Upper lobe of right lung (tissue), 1 donor: Measurements from ENCODE around the gene SEZ6L2. TPM values are rescaled to one million over a fixed set of nuclear protein-coding genes. Genes with fewer than 3 reads are reported as not detected.

Experiments
- ATAC-seq: fragments of 200-7000 bp; cut with Tn5 transposase; one replicate; pipeline ENCODE4 v1.9.1; 2020; ENCODE audit warnings: mild to moderate bottlenecking, moderate library complexity
- DNase-seq: peaks from one replicate; pipeline ENCODE4 v3.0.0-alpha.2; 2020
- H3K27ac ChIP-seq: fragments of 200-600 bp; one replicate; pipeline ENCODE4 v1.8.0; 2022
- H3K27me3 ChIP-seq: fragments of 200-600 bp; one replicate; pipeline ENCODE4 v1.8.0; 2022; ENCODE audit warnings: mild to moderate bottlenecking
- H3K36me3 ChIP-seq: fragments of 200-600 bp; one replicate; pipeline ENCODE4 v1.8.0; 2022
- H3K4me1 ChIP-seq: fragments of 200-600 bp; one replicate; pipeline ENCODE4 v1.8.0; 2022
- H3K4me3 ChIP-seq: fragments of 200-600 bp; one replicate; pipeline ENCODE4 v1.8.0; 2022; ENCODE audit warnings: mild to moderate bottlenecking
- H3K9me3 ChIP-seq: fragments of 200-600 bp; one replicate; pipeline ENCODE4 v1.8.0; 2022
- intact Hi-C: fragments of 100-400 bp; cut with DNase I; formaldehyde crosslinking; loops from one replicate; pipeline ENCODE4 v1.11.0; 2022
- total RNA-seq: library from RNA; stranded (reverse); fragmentation: NEBNext Ultra II Directional; extraction: Animal tissue kit (Norgen Biotek cat#: 25700); gene quantifications from one replicate; pipeline ENCODE4 v1.2.1, GENCODE V29; 2021
- TF ChIP-seq, protein P1 (sequence below): fragments of 200-600 bp; IDR thresholded peaks from one replicate; pipeline ENCODE4 v1.8.0; 2022; ENCODE audit warnings: antibody characterized with exemption
- donor health status: DM: no; HTN: yes; CAD: no; lungs with severe emphysema.

SEZ6L2 gene
- total RNA-seq, 1 donor from 2014 or later: 11.9 TPM

DNA sequence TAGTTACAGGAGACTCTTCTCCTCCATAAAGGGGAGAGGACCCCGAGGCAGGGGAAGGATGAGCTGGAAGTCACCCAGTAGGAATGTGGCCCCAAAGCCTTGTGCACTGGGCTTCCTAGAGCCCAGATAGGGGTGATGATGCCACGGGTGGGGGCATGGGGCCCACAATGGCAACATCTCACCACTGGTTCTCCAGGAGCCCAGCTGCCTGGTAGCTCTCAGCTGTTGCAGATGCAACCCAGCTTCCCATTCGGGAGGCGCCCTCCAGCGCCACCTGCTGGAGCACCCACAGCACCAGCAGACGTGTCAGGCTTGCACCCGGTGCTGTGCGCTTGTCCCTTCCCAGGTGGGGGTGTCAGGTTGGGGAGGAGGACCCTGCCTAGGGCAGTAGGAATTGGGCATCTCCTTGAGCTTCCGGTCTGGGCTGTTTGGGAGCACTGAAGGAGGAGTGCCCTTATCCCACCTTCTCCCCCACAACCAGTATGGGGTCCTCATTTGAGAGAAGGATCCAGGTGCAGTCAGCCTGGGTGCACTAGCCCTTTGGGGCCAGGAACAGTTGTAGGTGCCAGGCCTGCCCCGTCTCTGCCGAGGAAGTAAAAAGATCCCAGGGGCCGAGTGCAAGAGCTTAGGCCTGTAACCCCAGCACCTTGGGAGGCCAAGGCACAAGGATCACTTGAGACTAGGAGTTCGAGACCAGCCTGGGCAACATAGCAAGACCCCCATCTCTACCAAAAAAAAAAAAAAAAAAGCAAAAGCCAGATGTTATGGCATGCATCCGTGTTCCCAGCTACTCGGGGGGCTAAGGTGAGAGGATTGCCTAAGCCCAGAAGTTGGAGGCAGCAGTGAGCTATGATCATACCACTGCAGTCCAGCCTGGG lies 50.7 kb downstream of the SEZ6L2 start:
- H3K27me3 ChIP-seq: no peaks in the 10 kb centered on the region
- peak overlapping the region; percentile 11 for H3K27ac ChIP-seq
- H3K4me3 ChIP-seq: no peak overlapping the region
- H3K9me3 ChIP-seq: no peaks in the 10 kb centered on the region
- H3K36me3 ChIP-seq: peaks cover 44% of the 10 kb centered on the region
- TF ChIP-seq, protein P1, sequence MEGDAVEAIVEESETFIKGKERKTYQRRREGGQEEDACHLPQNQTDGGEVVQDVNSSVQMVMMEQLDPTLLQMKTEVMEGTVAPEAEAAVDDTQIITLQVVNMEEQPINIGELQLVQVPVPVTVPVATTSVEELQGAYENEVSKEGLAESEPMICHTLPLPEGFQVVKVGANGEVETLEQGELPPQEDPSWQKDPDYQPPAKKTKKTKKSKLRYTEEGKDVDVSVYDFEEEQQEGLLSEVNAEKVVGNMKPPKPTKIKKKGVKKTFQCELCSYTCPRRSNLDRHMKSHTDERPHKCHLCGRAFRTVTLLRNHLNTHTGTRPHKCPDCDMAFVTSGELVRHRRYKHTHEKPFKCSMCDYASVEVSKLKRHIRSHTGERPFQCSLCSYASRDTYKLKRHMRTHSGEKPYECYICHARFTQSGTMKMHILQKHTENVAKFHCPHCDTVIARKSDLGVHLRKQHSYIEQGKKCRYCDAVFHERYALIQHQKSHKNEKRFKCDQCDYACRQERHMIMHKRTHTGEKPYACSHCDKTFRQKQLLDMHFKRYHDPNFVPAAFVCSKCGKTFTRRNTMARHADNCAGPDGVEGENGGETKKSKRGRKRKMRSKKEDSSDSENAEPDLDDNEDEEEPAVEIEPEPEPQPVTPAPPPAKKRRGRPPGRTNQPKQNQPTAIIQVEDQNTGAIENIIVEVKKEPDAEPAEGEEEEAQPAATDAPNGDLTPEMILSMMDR: peak; percentile 91
- ATAC-seq (peak; percentile 88), DNase-seq (peak; percentile 91)
- intact Hi-C loops: no loop called here
- peaks cover 5% of the 10 kb centered on the region for H3K4me1 ChIP-seq

DNA sequence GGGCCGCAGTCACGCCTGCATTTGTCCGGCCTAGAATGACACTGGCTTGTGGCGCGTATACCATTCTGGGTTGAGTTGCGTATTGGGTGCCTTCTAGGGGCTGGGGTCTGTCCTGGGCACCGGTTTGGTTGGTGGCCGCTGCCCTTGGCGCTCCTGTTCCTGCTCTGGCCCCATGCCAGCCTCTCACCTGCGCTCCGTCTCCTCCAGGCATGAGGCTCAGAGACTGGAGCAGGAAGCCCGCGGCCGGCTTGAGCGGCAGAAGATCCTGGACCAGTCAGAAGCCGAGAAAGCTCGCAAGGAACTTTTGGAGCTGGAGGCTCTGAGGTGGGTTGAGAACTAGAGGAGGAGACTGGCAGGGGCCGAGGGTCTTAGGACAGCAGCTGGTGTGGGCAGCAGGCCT lies 53.7 kb downstream of the SEZ6L2 start:
- Histone ChIP-seq H3K27ac (peak overlapping the region; percentile 36), H3K4me3 (no peak overlapping the region)
- peak; percentile 81 for DNase-seq

DNA sequence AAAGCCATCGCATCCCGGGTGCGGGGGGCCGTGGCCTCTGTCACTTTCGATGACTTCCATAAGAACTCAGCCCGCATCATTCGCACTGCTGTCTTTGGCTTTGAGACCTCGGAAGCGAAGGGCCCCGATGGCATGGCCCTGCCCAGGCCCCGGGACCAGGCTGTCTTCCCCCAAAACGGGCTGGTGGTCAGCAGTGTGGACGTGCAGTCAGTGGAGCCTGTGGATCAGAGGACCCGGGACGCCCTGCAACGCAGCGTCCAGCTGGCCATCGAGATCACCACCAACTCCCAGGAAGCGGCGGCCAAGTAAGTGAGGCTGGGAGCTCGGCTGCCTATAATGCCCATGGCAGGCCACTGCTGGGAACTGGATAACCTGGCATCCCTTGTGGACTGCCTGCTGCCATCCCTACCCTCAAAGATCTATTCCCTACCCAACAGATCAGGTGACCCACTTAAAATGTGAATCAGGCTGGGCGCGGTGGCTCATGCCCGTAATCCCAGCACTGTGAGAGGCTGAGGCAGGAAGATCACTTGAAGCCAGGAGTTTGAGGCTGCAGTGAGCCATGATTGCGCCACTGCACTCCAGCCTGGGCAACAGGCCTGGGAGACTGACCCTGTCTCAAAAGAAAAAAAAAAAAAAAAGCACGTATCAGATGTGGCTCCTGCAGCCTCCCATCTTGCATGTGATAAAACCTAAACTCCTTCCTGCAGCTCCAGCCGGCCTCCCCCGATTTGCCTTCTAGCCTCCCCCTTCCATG lies 54.6 kb downstream of the SEZ6L2 start:
- TF ChIP-seq, protein P1: no peak
- peaks cover 80% of the 10 kb centered on the region for H3K36me3 ChIP-seq
- no peaks in the 10 kb centered on the region for H3K27me3 ChIP-seq
- peak overlapping the region; percentile 11 for H3K27ac ChIP-seq
- no peak overlapping the region for H3K4me3 ChIP-seq
- ATAC-seq: peak; percentile 62
- no peaks in the 10 kb centered on the region for H3K9me3 ChIP-seq
- intact Hi-C loops: no loop called here
- H3K4me1 ChIP-seq: no peaks in the 10 kb centered on the region
- DNase-seq: peak; percentile 89

More for the DNA sequence above, 53.7 kb downstream of the SEZ6L2 start:
- ATAC-seq: no peak
- intact Hi-C loops: no loop called here
- Histone ChIP-seq H3K9me3 (no peaks in the 10 kb centered on the region), H3K27me3 (no peaks in the 10 kb centered on the region), H3K4me1 (no peaks in the 10 kb centered on the region), H3K36me3 (peaks cover 71% of the 10 kb centered on the region)
- TF ChIP-seq, protein P1: no peak

DNA sequence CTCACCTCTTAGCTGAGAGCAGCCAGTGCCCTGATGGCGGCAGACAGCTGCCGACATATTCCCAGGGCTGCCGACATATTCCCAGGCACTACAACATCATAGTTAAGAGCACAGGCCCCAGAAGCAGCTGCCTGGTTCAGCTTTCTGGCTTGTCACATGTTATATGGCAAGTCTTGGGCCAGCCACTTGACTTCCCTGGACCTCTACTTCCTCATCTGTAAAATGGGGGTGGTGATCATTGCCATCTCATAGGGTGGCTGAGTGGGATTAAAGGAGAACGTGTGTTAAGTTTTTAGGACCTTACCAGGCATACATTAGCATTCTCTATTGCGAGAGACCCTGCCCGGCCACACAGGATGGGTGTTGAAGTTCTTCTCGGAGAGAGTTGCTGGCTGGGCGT lies 55.4 kb downstream of the SEZ6L2 start:
- Histone ChIP-seq H3K27ac (peak overlapping the region; percentile 11), H3K36me3 (peaks cover 88% of the 10 kb centered on the region), H3K9me3 (no peaks in the 10 kb centered on the region), H3K4me1 (no peaks in the 10 kb centered on the region), H3K4me3 (no peak overlapping the region), H3K27me3 (no peaks in the 10 kb centered on the region)
- ATAC-seq: no peak
- TF ChIP-seq, protein P1: no peak
- intact Hi-C loops: no loop called here
- DNase-seq: no peak

DNA sequence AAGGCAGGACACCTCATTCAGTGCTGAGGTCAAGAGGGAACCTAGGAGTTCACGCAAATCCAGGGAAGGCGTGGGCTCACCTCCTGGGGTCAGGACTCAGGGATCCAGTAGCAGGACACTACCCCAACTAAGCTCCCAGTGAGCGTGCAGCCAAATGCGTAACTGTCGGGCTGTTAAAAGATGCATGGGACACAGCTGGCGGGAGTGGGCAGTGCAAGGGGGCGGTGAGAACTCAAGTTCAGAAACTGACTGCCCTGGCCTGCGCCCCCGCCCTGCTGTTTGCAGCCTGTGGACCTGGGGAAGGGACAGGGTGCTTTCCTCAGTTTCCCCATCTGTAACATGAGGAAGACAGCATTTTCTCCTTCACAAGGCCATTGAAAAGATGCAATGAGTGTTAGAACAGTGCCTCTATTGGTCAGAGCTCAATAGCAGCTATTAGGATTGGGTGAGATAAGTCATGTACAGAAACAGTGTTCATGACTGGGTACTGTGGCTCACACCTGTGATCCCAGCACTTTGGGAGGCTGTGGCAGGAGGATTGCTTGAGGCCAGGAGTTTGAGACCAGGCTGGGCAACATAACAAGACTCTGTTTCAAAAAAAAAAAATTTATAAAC lies 56.5 kb downstream of the SEZ6L2 start:
- no peak for DNase-seq
- peaks cover 97% of the 10 kb centered on the region for H3K36me3 ChIP-seq

More for the DNA sequence above, 56.5 kb downstream of the SEZ6L2 start:
- Histone ChIP-seq H3K9me3 (no peaks in the 10 kb centered on the region), H3K27ac (no peak overlapping the region), H3K4me3 (no peak overlapping the region), H3K27me3 (no peaks in the 10 kb centered on the region), H3K4me1 (no peaks in the 10 kb centered on the region)
- intact Hi-C loops: no loop called here
- TF ChIP-seq, protein P1: no peak
- no peak for ATAC-seq
